ENCODE data around the gene DCTN1. TPM values are rescaled to one million over a fixed set of nuclear protein-coding genes. Genes with fewer than 3 reads are reported as not detected.

DCTN1 gene
- total RNA-seq, 1 experiment from 2014 or later: 95.0 TPM

GRCh38 chr2:74325815-74326214 is 54.3 kb downstream of the DCTN1 start:
- no peak for DNase-seq
- H2AFZ ChIP-seq (ENCODE audit: low read length): no peak overlapping the region
- H3K27ac ChIP-seq (ENCODE audit: low read length): no peak overlapping the region
- H3K4me2 ChIP-seq (ENCODE audit: low read depth, low read length, poor library complexity, severe bottlenecking): no peak overlapping the region
- no peak overlapping the region for H3K9ac ChIP-seq (ENCODE audit: low read length)
- H3K9me3 ChIP-seq (ENCODE audit: low read length): no peaks in the 10 kb centered on the region
- H4K20me1 ChIP-seq (ENCODE audit: insufficient read depth, low read depth, low read length): no peaks in the 10 kb centered on the region
- H3K4me1 ChIP-seq (ENCODE audit: low read length): no peaks in the 10 kb centered on the region
- H3K36me3 ChIP-seq (ENCODE audit: insufficient read depth, low read length): no peaks in the 10 kb centered on the region
- no peaks in the 10 kb centered on the region for H3K27me3 ChIP-seq (ENCODE audit: low read length)
- H3K9me2 ChIP-seq (replicated peaks; ENCODE audit: insufficient read depth, low read length): no peaks in the 10 kb centered on the region
- H3K79me2 ChIP-seq (ENCODE audit: low read length): no peaks in the 10 kb centered on the region
- no peak overlapping the region for H3K4me3 ChIP-seq (ENCODE audit: low read length)

- no peak overlapping the region for H3K9ac ChIP-seq (ENCODE audit: low read length)
- H3K4me2 ChIP-seq (ENCODE audit: low read depth, low read length, poor library complexity, severe bottlenecking): no peak overlapping the region
- no peaks in the 10 kb centered on the region for H3K9me3 ChIP-seq (ENCODE audit: low read length)
- H3K27ac ChIP-seq (ENCODE audit: low read length): no peak overlapping the region
- no peaks in the 10 kb centered on the region for H3K4me1 ChIP-seq (ENCODE audit: low read length)
- H3K79me2 ChIP-seq (ENCODE audit: low read length): no peaks in the 10 kb centered on the region
- H3K4me3 ChIP-seq (ENCODE audit: low read length): no peak overlapping the region
- H3K27me3 ChIP-seq (ENCODE audit: low read length): no peaks in the 10 kb centered on the region
- no peak for DNase-seq
- H4K20me1 ChIP-seq (ENCODE audit: insufficient read depth, low read depth, low read length): no peaks in the 10 kb centered on the region
- no peak overlapping the region for H2AFZ ChIP-seq (ENCODE audit: low read length)
- H3K9me2 ChIP-seq (replicated peaks; ENCODE audit: insufficient read depth, low read length): no peaks in the 10 kb centered on the region
- no peaks in the 10 kb centered on the region for H3K36me3 ChIP-seq (ENCODE audit: insufficient read depth, low read length)
These were observed 58.4 kb downstream of the DCTN1 start for GRCh38 chr2:74321737-74322136.

DNA sequence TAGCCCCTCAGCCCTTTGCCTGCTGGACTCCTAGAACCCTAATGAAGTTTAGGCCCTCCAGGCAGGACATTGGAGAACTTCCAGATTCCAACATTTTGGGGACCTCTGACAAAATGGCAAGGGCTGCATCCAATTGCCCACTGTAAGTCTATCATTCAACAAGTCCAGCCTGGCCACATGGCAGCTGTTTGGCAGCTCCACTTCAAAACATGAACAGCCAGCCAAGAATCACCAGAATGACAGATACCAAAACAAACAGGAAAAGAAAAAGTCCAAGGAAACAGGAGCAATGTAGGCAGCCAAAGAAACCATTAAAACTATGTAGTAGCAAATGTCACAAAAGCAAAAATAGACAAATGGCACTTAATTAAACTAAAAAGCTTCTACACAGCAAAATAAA is 62.4 kb downstream of the DCTN1 start:
- Histone ChIP-seq H3K9me2 (replicated peaks; ENCODE audit: insufficient read depth, low read length) (no peaks in the 10 kb centered on the region), H3K4me2 (ENCODE audit: low read depth, low read length, poor library complexity, severe bottlenecking) (no peak overlapping the region), H3K4me1 (ENCODE audit: low read length) (peaks cover 12% of the 10 kb centered on the region), H3K27ac (ENCODE audit: low read length) (no peak overlapping the region), H3K4me3 (ENCODE audit: low read length) (no peak overlapping the region), H4K20me1 (ENCODE audit: insufficient read depth, low read depth, low read length) (no peaks in the 10 kb centered on the region), H3K27me3 (ENCODE audit: low read length) (no peaks in the 10 kb centered on the region), H3K36me3 (ENCODE audit: insufficient read depth, low read length) (no peaks in the 10 kb centered on the region), H3K9ac (ENCODE audit: low read length) (no peak overlapping the region), H2AFZ (ENCODE audit: low read length) (no peak overlapping the region), H3K79me2 (ENCODE audit: low read length) (no peaks in the 10 kb centered on the region), H3K9me3 (ENCODE audit: low read length) (no peaks in the 10 kb centered on the region)
- DNase-seq: no peak

- H3K4me1 ChIP-seq (ENCODE audit: low read length): peaks cover 12% of the 10 kb centered on the region
- H2AFZ ChIP-seq (ENCODE audit: low read length): no peak overlapping the region
- no peaks in the 10 kb centered on the region for H3K79me2 ChIP-seq (ENCODE audit: low read length)
These were observed 63.4 kb downstream of the DCTN1 start for GRCh38 chr2:74316627-74317295.

GRCh38 chr2:74314107-74314506 is 66.0 kb downstream of the DCTN1 start:
- Histone ChIP-seq H3K36me3 (ENCODE audit: insufficient read depth, low read length) (no peaks in the 10 kb centered on the region), H3K27me3 (ENCODE audit: low read length) (no peaks in the 10 kb centered on the region), H3K9ac (ENCODE audit: low read length) (no peak overlapping the region), H3K79me2 (ENCODE audit: low read length) (no peaks in the 10 kb centered on the region), H2AFZ (ENCODE audit: low read length) (no peak overlapping the region), H3K4me3 (ENCODE audit: low read length) (no peak overlapping the region), H4K20me1 (ENCODE audit: insufficient read depth, low read depth, low read length) (no peaks in the 10 kb centered on the region), H3K27ac (ENCODE audit: low read length) (no peak overlapping the region), H3K9me2 (replicated peaks; ENCODE audit: insufficient read depth, low read length) (no peaks in the 10 kb centered on the region), H3K4me2 (ENCODE audit: low read depth, low read length, poor library complexity, severe bottlenecking) (no peak overlapping the region), H3K4me1 (ENCODE audit: low read length) (peaks cover 12% of the 10 kb centered on the region), H3K9me3 (ENCODE audit: low read length) (no peaks in the 10 kb centered on the region)
- no peak for DNase-seq

More at GRCh38 chr2:74316627-74317295, 63.4 kb downstream of the DCTN1 start:
- H3K9me3 ChIP-seq (ENCODE audit: low read length): no peaks in the 10 kb centered on the region
- H3K9ac ChIP-seq (ENCODE audit: low read length): no peak overlapping the region
- no peak overlapping the region for H3K4me2 ChIP-seq (ENCODE audit: low read depth, low read length, poor library complexity, severe bottlenecking)
- no peaks in the 10 kb centered on the region for H3K9me2 ChIP-seq (replicated peaks; ENCODE audit: insufficient read depth, low read length)
- DNase-seq: no peak
- no peaks in the 10 kb centered on the region for H3K27me3 ChIP-seq (ENCODE audit: low read length)
- no peak overlapping the region for H3K27ac ChIP-seq (ENCODE audit: low read length)
- H4K20me1 ChIP-seq (ENCODE audit: insufficient read depth, low read depth, low read length): no peaks in the 10 kb centered on the region
- H3K36me3 ChIP-seq (ENCODE audit: insufficient read depth, low read length): no peaks in the 10 kb centered on the region
- H3K4me3 ChIP-seq (ENCODE audit: low read length): no peak overlapping the region

DNA sequence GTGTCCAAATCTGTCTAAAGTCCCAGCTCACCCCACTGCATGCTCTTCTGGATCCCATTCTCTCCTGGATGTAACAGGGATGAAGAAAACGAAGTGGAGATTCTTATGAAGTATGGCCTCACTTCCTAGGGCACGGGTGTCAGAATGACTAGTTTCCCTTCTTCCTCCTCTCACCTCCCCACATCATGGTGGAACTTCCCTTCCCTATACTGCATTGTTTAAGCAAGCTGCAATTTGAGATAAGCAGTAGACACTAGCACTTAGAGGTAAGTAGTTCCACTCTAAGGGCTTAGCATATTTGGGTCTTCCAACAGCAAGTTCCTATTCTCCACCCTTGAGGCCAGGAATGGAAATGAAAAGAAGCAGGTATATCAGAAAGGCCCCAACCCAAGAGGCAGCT is 66.6 kb downstream of the DCTN1 start:
- Histone ChIP-seq H3K79me2 (ENCODE audit: low read length) (no peaks in the 10 kb centered on the region), H3K4me2 (ENCODE audit: low read depth, low read length, poor library complexity, severe bottlenecking) (no peak overlapping the region), H2AFZ (ENCODE audit: low read length) (no peak overlapping the region), H3K9ac (ENCODE audit: low read length) (no peak overlapping the region), H3K9me2 (replicated peaks; ENCODE audit: insufficient read depth, low read length) (no peaks in the 10 kb centered on the region), H3K4me1 (ENCODE audit: low read length) (peaks cover 12% of the 10 kb centered on the region), H3K4me3 (ENCODE audit: low read length) (no peak overlapping the region), H3K9me3 (ENCODE audit: low read length) (no peaks in the 10 kb centered on the region), H3K36me3 (ENCODE audit: insufficient read depth, low read length) (no peaks in the 10 kb centered on the region), H3K27ac (ENCODE audit: low read length) (no peak overlapping the region), H4K20me1 (ENCODE audit: insufficient read depth, low read depth, low read length) (no peaks in the 10 kb centered on the region), H3K27me3 (ENCODE audit: low read length) (no peaks in the 10 kb centered on the region)
- DNase-seq: no peak

- Histone ChIP-seq H4K20me1 (ENCODE audit: insufficient read depth, low read depth, low read length) (no peaks in the 10 kb centered on the region), H3K27ac (ENCODE audit: low read length) (no peak overlapping the region), H3K9me3 (ENCODE audit: low read length) (no peaks in the 10 kb centered on the region), H3K27me3 (ENCODE audit: low read length) (no peaks in the 10 kb centered on the region), H3K9ac (ENCODE audit: low read length) (no peak overlapping the region), H3K4me3 (ENCODE audit: low read length) (no peak overlapping the region), H3K9me2 (replicated peaks; ENCODE audit: insufficient read depth, low read length) (no peaks in the 10 kb centered on the region), H3K4me1 (ENCODE audit: low read length) (peaks cover 12% of the 10 kb centered on the region), H3K36me3 (ENCODE audit: insufficient read depth, low read length) (no peaks in the 10 kb centered on the region), H3K4me2 (ENCODE audit: low read depth, low read length, poor library complexity, severe bottlenecking) (no peak overlapping the region), H2AFZ (ENCODE audit: low read length) (no peak overlapping the region), H3K79me2 (ENCODE audit: low read length) (no peaks in the 10 kb centered on the region)
- DNase-seq: no peak
These were observed 67.2 kb downstream of the DCTN1 start for GRCh38 chr2:74312913-74313312.

All from Karpas-422 (cell line).